HG02571 (cell line): ENCODE measurements around the gene FTCDNL1.

Source experiments
- ATAC-seq: cut with Tn5 transposase; IDR thresholded peaks from one replicate; pipeline ENCODE4 v1.9.1; 2021; ENCODE audit warnings: mild to moderate bottlenecking, moderate library complexity; ENCODE audit not compliant: unreplicated experiment

FTCDNL1 gene

DNA sequence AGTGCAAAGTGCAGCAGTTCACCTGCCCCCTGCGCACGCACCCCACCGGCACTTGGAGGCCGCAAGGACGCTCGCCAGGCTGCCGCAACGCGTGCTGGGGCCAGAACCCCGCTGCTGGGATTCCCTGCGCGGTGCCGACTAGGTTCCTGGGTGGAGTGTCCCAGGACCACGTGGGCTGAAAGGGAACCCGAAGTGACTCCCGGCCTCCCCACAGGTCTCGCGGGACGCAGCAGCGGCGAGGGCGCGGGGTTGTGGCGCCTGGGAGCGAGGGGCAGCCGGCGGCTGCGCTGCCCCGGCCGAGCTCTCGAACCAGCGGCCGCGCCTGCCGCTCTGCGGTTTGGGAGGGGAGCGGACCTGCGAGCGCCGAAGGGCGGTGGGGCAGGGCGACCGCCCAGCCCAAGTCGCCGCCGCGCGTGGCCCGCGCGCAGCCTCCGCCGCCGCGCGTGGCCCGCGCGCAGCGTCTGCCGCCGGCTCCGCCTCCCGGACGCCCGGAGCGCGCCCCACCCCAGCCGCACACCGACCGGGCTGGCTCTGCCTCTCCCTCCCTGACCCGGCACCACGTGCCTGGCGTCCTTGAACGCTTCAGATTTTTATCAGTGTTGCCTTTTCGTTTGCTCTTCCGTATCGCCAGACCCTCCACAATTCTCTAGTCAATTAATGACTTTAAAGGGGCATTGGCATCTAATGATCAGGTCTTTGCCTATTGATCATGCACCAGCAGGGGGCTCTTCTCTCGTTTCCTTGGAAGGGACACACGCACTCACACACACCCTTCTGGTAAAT lies at the start of gene FTCDNL1:
Gene FTCDNL1 (minus strand): TSS at position 475 of the 783 bp plus-strand sequence. CDS start 2,230 bp downstream, outside the sequence.
- ATAC-seq: peak; percentile 95

DNA sequence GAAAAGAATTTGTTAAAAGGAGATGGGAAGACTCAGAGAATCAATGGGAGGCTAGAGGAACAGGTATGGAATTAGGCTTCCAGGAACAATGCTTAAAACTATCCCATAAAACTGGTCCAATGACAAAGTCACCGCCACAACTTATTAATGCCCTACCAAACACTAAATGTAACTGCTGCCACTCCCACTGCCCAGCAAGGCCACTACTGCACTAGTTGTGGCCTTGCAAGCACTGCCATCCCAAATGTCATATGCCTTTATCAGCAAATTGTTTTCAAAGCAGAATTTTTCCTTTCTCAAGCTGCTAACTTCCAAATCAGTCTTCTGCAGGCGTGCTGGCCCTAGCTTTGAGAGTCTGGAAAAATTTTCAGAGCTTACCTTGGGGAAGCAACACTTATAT lies 45.6 kb upstream of the FTCDNL1 start:
- ATAC-seq: no peak

DNA sequence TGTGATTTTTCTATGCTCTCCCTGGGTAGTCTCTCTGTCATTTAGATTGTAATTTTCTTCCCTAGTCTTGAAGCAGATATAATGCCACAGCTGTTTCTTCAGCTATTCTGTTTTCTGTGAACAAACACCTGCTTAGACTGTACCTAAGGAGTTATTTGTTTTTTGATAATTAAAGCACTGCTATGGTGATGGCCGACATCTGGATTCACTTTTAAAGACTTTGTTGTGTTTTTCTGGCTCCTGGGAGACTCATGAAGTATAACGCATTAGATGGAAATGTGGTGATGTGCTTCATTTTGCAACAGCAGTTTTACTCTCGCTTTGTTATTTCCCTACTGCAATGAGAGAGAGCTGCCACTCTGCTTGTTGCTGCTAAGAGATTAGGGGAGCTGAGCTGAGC lies 44.4 kb upstream of the FTCDNL1 start:
- no peak for ATAC-seq

DNA sequence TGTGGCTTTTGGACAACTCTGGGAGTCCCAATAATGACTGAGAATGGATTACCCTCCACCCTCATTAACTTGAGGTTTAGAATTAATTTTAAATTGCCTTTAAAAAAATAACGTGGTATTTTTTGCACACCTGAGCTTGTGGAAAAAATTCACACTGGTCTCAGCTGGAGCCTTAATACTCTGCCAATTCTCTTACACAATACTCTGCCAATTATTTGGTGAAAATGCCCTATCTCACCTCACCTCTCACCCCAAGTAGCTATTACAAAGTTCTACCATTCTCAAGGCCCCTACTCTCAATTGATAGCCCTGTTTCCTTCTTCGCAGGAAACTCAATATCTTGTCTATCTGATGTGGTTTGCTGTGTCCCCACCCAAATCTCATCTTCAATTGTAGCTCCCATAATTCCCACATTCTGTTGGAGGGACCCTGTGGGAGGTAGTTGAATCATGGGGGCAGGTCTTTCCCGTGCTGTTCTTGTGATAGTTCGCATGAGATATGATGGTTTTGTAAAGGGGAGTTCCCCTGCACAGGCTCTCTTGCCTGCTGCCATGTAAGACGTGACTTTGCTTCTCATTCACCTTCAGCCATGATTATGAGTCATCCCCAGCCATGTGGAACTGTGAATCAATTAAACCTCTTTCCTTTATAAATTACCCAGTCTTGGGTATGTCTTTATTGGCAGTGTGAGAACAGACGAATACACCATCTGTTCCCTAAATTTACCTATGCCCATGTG lies 32.7 kb upstream of the FTCDNL1 start:
- ATAC-seq: no peak

DNA sequence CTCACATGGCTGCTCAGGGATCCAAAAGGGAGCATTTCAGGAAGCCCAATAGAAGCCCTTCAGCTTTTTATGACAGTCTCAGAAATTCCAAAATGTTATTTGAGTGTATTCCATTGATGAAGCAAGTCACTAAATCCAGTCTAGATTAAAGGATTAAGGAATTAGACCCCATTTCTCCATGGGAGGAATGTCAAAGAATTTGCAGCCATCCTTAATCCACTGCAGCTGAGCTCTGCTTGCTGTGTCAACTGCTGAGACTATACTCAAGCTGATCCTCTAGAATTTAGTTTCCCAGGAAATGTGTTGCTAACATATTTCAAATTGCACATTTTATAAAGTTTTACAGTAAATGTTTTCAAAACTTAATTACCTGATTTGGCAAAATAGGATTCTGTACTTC lies 31.7 kb upstream of the FTCDNL1 start:
- no peak for ATAC-seq

DNA sequence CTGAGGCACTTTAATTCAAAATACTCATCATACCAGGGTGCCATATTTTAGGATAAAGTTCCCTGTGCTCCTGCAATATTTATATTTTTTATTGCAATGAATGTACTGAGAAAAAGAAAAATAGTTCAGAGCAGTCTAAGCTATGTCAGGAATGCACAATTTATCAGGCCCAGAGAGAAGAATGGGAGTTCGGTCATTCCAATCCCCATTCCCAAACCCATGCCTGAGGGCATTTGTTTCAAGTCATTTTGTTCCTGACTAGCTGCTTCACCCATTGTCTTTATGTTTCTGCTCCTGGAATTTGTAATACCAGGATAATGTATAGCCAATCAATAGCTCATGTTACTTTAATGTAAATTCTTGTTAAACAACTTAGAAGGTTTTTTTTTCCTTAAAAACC lies 24.4 kb upstream of the FTCDNL1 start:
- no peak for ATAC-seq

DNA sequence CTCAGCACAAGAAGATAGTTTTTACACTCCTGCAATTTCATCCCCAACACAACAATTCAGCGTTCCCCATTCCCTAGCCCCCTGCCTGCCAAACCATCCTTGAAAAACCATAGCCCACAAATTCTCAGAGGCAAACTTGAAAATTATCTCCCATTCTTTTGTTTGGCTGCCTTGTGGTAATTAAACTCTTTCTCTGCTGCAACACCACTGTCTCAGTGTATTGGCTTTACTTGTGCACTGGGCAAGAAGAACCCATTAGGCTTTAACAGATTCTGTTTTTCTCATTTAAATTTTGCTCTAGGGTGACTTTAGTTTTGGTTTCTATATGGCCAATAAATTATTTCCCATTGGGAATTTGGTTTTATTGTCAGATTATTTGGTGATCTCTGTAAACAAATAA lies 23.2 kb upstream of the FTCDNL1 start:
- no peak for ATAC-seq

DNA sequence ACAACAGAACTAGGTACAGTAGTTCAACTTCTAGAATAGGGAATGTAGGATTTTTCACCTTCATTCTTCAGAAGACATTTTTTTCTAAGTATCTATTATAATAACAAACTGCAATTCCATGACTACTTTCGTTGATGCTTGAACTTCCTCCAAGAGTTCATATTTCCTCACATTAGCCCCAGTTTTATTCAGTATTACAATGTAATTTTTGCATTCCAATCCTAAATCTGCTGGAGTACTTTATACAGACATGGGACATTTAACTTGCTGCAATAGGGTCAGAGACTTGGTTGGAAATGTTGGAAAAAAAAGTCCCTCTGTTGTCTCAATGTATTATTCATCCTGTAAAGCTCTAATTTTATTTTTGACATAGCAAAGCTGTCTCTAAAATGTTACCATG lies 19.6 kb upstream of the FTCDNL1 start:
- ATAC-seq: no peak

DNA sequence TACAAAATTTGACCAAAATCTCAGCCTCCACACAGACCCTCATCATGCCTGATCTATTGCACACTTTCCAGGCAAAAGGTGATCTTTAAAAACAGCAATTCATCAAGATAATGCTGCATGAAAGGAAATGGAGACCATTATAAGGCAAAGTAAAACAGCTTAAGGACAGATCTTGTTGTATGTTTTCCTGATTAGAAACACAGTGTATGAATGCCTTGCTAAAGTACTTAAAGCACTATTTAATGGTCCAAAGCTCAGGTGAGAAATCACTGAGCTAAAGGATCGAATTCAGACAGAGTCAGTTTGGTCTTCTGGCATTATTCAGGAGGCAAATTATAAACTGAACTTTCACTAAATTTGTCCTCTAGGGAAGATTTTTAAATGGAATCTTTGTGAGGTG lies 18.7 kb upstream of the FTCDNL1 start:
- no peak for ATAC-seq

DNA sequence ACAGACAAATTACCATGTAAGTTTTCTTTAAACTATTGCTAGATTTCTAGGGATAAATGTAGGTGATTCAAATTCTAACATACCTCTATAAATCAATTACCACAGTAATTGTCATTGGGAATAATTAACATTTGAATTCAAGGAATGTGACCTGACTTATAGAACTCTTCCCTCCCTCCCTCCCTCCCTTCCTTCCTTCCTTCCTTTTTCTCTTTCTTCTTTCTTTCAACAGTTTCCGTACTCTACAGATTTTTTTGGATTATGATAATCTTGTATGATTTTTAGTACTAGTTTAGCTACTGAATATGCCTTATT lies 18.2 kb upstream of the FTCDNL1 start:
- ATAC-seq: no peak

DNA sequence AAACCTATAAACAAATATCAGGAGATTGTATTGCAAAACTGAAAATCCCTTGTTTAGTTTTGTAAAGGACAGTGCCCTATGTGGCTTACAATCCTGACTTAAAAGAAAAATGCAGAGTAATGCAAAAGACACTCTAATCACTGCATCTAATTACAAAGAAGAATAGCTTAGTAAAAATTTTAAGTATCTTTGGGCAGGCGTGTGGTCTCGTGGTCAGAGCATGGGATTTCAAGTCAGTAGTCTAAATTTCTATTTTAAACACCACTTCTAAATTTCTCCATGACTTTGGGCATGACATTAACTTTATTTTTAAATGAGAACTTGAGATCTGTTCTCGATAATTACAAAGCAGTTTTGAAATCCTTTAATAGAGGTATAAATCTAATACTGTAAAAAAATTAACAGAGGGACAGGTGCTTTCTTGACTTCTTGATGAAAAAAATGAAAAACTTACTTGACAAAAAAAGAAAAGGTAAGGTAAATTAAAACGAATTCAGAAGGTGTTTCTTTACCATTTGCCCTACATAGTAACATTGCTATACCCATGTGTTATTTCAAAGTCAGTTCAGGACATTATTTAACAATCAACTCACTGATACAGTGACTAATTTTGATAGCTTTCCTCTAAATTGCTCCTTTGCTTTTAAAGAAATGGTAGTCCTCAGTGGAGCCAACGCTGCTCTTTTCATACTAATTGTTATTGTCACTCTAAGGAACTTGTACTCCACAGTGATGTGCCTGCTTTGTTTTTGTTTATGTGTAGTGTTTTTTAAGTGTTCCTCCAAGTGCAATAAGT lies 17.6 kb upstream of the FTCDNL1 start:
- no peak for ATAC-seq

DNA sequence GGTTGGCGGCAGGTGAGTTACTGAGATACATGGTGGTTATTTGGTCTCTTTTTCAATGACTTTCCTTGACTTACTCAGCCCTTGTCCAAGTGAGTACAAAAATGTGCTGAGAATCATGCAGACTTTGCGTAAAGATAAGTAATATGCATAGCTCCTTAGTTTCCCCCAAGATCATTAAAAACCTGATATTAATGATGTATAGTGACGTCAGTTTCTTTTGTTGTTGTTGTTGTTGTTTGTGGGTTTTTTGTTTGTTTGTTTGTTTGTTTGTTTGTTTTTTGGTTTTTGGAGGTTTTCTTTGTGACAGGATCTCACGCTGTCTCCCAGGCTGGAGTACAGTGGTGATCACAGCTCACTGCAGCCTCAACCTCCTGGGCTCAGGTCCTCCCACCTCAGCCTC lies 14.9 kb upstream of the FTCDNL1 start:
- ATAC-seq: no peak

DNA sequence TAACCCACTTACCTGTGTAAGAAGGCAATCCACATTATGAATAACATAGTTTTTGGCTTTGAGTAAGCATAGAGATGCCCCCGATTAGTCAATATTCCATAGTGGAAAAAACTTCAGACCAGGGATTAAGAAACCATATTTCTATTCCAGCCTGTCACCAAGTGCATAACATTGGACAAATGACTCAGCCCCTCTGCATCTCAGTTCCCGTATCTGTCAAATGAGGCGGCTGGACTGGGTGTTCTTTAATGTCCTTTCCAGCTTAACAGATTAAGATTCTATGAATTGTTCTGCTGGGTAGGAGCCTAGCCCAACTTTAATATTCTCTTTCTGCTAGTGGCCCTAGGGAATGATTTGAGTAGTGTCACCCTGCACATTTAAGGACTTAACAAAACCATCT lies 11.8 kb upstream of the FTCDNL1 start:
- ATAC-seq: no peak

DNA sequence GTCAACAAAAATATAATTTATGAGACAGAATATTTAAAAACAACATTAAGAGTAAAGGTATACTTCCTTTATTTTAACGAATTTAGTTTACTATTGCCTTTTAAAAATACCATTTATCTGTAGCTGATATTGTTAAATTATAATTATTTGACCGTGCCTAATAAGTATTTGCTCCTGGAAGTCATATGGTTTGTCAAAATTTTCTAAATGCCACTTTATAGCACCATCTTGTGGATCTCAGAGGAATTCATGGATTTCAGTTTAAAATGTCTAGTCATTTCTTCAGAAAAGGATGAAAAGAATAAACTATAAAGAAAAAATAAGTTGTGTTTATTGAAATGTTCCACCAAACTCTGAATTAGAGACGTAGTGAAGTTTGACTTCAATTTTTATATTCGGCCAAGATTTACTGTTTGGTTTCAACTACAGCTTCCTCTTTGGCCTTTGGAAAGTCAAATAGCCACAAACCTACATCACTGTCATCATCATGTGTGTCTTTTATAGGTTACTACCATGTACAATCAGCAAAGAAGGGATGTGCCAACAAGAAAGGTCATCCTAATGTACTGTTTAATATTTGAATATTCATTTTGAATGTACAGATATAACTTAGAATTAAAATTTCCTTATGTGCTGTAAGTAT lies 10.3 kb upstream of the FTCDNL1 start:
- no peak for ATAC-seq

DNA sequence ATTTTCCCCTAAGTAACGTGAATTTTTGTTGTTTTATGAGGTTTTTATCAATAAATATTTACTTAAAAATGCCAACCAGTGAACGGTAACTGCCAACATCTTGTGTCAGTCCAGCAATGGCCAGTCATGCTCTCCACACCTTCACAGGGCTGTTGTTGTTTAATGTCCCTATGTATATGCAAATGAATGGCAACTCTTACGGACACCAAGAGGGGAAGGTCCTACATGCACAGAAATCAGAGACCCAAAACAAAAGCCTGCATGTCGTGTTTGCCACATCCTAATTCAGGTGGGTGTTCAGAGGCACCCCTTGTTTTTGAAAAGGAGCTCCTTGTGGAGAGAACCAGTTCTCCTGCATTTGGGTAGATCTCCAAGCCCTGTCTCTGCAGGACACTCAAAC lies 4.8 kb upstream of the FTCDNL1 start:
- ATAC-seq: no peak

DNA sequence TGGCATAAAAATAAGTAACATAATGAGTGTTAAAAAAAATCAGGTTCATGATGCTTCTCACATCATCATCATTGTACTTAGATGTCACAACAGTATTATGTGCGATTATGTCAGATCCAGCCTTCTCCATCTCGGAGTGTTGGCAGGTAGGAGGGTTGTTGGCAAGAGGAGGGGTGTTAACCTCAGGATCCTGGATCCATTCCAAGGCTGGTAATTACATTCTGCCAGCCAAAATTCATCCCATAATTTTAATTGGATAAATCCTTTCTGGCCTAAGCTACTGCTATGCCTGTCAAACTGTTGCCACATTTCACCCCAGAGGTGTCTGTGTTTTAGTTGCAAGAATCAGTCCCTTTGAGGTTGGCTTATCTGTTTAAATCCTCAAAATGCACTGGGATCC lies 891 bp upstream of the FTCDNL1 start:
- no peak for ATAC-seq

DNA sequence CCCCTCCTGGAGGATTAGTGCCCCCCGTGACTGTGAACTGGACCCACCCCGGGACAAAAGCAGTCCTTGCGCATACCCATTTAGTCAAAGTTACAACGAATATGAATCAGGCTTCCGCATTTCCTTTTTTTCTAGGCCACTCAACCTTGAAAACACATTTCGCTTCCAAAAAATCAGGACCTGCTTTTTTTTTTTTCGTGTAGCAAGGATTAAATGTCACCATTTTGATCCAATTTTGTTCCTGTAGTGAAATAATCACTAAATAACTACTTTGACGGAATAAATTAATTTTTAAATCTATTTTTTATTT lies 464 bp upstream of the FTCDNL1 start:
- ATAC-seq: no peak

DNA sequence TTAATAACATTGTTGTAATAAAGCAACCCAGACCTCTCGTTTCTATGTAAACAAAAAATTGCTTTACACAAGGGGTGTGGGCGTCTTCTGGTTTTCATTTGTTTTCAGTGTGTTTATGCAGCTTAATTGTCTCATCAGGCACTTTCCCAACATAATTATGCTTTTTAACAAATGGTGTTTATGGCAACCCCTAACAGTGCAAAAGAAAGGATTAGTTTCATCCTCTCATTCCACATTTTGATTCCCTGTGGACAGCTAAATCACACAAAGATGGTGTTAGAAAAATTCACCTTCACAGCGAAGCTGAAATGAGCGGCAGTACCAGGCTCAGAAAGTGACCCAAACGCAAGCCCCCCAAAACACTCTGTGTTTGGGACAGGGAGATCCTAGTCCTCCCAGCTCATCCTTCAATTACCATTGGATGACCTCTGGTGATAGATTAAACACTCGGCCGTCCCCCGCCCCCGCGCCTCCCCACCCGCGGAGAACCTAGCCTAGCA lies 724 bp downstream of the FTCDNL1 start:
- ATAC-seq: no peak

DNA sequence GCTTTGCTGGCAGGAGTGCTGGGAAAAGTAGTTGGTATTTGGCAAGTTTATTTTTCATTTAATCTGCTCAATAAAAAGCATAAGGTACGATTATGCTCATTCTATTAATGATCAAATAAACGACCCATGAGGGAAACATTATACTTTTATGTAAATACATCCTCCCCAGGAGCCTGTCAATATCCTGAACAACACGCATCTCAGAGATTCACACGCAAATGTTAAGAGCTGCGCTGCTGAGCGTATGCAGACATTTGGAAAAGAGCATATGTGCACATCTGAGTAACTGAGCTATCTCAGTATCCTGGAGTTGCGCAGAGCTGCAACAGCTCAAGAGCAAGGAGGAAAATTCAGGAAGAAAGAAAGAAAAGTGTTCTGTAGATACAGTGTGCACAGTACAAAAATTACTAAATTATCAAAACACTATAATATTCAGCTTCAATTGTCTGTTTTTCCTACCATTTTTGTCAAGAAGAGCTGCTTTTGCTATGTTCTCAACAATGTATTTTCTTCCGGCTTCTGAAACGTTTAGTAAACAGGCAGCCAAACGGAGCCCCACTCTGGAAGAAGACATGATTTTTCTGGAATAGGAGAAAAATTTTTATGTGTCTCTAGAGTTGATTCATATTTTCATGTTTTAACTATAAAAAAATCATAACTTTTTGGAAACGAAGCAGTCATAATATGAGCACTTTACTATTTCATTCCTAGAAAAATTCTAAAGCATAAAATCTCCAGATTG lies 2.4 kb downstream of the FTCDNL1 start:
- ATAC-seq: no peak

DNA sequence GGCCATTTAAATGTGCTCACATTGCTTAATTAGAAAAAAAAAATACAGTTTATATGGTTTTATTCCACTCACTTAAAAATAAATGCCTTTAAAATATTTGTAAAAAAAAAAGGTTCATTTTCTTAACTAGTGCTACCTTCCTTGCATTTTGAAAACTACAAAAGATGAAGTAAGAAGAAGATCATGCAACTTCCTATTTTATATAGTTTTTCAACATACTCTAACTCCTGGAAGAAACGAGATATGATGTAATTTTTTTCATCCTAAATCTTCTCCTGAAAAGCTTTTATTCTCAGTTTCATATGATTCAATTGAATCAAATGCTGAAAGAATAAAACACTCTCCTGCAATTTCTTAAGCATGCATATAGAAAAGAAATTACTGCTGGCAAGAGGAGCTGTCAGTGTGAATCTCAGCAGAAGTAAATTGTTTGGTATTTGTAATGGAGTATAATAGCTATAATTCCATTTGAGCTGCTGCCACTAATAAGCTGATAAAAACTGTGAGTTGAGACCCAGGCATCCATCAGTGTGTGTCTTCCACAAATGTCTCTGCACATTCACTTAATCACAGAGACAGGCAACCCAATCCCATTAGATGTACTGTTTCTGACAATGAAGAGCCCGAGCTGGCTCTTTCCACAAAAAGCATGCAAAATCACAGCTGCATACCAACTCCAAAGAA lies 3.7 kb downstream of the FTCDNL1 start:
- ATAC-seq: no peak
